Measurements from ENCODE around the gene RETSAT.
"Not testable (repeated sequence)": the region's sequence is repeated elsewhere in the genome, so short reads cannot be mapped to it uniquely, and the experiment has no call there.

RETSAT gene

GRCh38 chr2:85354286-85355072, at the start of gene RETSAT, which contains the start of gene ELMOD3:
RETSAT (minus strand) TSS chr2:85354528; CDS start chr2:85354507, 21 bp downstream.
ELMOD3 (plus strand) TSS chr2:85354769; CDS start chr2:85357199, 2,430 bp downstream.
- peak; percentile 67 to 98 (median 93) for DNase-seq

- no peak for DNase-seq
Observed at GRCh38 chr2:85401844-85402243, 47.5 kb upstream of the RETSAT start.

- no peak for DNase-seq
Observed at GRCh38 chr2:85401464-85401805, 47.1 kb upstream of the RETSAT start.

- DNase-seq, result peak in 8 of 51 donors; percentile 13 to 32 (median 18)
Observed at GRCh38 chr2:85400541-85401463, 46.5 kb upstream of the RETSAT start.

- DNase-seq, result no peak
Observed at GRCh38 chr2:85400023-85400422, 45.7 kb upstream of the RETSAT start.

- DNase-seq, result no peak
Observed at GRCh38 chr2:85399183-85399455, 44.8 kb upstream of the RETSAT start.

GRCh38 chr2:85398426-85399182, 44.3 kb upstream of the RETSAT start:
- no peak for DNase-seq

- DNase-seq, result no peak
Observed at GRCh38 chr2:85397925-85398331, 43.6 kb upstream of the RETSAT start.

GRCh38 chr2:85396531-85397470, 42.5 kb upstream of the RETSAT start:
- no peak for DNase-seq

- no peak for DNase-seq
Observed at GRCh38 chr2:85395912-85396475, 41.7 kb upstream of the RETSAT start.

- DNase-seq, result no peak
Observed at GRCh38 chr2:85394976-85395375, 40.6 kb upstream of the RETSAT start.

GRCh38 chr2:85394261-85394681, 39.9 kb upstream of the RETSAT start:
- peak in 37 of 51 donors; percentile 5 to 85 (median 51) for DNase-seq

- no peak for DNase-seq
Observed at GRCh38 chr2:85393836-85394235, 39.5 kb upstream of the RETSAT start.

- DNase-seq, result peak in 22 of 51 donors; percentile 4 to 56 (median 27)
Observed at GRCh38 chr2:85390941-85391669, 36.8 kb upstream of the RETSAT start.

GRCh38 chr2:85388878-85389538, 34.7 kb upstream of the RETSAT start:
- no peak for DNase-seq

- DNase-seq, result no peak
Observed at GRCh38 chr2:85387754-85388153, 33.4 kb upstream of the RETSAT start.

GRCh38 chr2:85385746-85386145, 31.4 kb upstream of the RETSAT start:
- no peak for DNase-seq

- no peak for DNase-seq
Observed at GRCh38 chr2:85383850-85384249, 29.5 kb upstream of the RETSAT start.

GRCh38 chr2:85383151-85383550, 28.8 kb upstream of the RETSAT start:
- not testable (repeated sequence) for DNase-seq

Data from hypothalamus (tissue), 51 donors.